ENCODE data around the gene TAF1C.

The TAF1C gene

DNA sequence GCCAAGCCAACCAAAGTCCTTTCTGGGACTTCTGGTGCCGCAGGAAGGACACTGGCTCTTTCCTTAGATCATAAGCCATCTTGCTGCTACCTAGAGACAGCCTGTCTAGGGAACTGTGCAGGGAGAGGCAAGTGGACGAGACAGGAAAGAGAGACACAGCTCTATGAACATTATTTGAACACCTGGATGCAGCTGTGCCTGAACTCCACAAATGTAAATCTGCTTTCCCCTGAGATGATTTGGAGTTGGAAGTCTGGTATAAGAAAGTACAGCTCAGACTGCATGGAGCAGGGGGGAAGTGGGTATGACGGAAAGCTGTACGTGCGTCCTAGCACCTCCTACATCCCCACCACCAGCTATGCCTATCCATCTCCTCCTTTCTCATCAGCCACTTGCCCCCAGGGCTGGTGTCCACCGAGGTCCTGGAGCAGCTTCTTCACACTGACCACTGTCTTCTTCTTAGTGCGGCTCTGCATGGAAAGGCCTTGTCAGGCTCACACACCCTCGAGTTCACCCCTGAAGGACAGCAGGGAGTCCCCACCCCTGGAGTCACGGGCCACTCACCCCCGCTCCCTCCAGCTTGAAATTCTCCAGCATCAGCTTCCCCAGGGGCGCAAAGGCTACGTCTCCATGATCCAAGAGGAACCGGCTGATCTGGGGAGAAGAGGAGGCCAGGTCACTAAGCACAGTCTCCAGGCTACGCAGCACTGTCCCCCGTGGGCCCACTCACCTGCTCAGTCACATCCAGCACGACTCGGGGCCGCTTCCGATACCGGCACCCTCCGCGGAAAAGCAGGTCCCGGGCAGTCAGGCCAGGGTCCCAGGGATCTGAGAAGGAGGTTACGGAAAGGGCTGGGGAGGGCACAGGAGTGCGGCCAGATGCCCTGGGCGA lies 3.9 kb downstream of the TAF1C start:
- no peak for DNase-seq

DNA sequence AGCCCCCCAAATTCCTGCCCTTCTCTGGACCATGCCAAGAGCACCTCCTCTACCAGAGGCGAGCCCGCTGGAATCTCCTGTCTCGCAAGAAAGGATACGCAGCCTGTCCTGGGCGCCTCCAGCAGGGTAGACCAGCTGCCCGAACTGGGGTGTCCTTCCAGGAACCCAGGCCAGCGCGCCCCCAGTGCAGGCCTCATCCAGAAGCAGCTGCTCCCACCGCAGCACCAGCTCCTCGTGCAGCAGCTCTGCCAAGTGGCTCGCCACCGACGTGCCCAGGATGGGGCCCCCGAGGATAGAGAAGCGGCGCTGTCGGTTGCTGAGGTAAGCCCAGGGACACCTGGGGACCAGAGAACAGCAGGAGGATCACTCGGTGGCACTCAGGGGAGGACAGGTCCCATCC lies 4.8 kb downstream of the TAF1C start:
- no peak for DNase-seq

DNA sequence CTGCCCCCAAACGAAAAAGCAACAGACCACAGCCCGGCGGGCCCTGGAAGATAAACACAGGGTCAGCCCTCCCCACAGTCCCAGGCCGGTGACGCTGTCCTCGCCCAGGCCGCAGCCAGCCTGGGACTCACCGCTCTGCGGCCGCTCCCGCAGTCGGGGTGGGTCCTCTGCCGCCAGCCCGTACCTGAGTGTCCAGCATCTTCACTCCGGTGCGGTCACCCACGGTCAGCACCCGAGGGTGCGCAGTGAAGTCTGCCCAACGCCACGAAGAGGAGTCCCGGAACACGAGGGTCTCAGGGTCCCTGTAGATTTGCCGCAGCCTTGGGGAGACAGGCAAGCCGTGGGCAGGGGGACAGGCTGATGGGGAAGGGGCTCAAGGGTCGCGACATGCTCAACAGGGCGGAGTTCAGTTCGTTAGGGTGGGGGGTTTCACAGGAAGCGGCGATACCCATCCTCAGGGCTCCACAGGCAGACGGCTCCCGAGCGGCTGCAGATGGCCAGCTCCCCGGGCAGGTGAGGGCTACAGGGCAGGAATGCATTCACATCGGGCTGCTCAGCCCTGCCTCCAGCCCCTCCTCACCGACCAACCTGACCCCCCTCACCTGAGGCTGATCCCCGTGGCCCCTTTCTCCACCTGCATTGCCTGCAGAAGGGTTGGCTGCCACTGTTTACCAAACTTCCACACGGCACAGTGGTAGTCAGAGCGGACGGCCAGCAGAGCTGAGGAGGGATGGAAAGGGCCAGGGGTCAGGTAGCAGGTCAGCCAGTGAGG lies 5.5 kb downstream of the TAF1C start:
- DNase-seq, result no peak

GRCh38 chr16:84180519-84181140 lies 6.2 kb downstream of the TAF1C start:
- no peak for DNase-seq

- no peak for DNase-seq
These were observed 7.1 kb downstream of the TAF1C start for GRCh38 chr16:84179612-84180320.

- no peak for DNase-seq
These were observed 7.8 kb downstream of the TAF1C start for GRCh38 chr16:84178892-84179611.

DNA sequence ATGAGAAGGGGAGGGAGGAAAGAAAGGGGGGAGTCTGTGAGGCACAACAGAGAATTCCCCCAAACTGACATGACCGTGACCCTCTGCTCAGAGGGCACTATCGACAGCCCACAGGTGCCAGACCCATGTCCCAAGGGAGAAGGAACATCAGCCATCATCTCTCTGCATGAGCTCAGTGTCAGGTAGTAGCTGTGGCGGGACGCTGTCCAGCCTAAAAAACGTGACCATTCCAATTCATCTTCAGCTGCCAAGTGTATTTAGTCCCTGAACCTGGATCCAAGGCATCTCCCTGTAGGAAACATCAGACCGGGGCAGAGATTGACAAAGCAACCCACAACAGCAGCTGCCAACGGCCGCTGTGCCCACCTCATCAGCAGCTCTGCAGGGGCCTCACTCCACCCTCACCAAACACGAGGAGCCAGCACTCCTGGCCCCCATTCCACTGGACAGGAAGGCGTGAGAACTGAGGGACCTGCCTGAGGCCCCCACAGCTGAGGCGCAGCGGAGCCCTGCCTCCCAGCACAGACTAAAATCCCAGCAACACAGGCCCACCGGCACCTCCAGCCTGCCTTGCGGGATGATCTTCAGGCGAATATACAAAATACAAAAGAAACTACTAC lies 8.6 kb downstream of the TAF1C start:
- DNase-seq, result no peak

DNA sequence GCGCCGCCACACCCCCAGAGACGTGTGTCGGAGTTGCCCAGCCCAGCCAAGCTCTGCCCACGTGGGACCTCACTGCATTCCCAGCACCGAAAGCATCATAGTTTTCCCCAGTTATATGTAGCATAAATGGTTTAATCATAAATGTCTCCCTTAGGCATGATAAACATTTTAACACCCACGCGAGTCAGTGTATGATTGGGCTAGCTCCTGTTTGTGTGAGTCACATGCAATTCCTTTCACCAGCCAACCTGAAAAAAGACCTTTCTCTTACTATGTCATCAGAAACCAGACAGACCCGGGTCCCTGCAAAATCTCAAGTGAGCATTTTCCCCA lies 9.2 kb downstream of the TAF1C start:
- DNase-seq, result no peak

- no peak for DNase-seq
These were observed 10.4 kb downstream of the TAF1C start for GRCh38 chr16:84176192-84177053.

DNA sequence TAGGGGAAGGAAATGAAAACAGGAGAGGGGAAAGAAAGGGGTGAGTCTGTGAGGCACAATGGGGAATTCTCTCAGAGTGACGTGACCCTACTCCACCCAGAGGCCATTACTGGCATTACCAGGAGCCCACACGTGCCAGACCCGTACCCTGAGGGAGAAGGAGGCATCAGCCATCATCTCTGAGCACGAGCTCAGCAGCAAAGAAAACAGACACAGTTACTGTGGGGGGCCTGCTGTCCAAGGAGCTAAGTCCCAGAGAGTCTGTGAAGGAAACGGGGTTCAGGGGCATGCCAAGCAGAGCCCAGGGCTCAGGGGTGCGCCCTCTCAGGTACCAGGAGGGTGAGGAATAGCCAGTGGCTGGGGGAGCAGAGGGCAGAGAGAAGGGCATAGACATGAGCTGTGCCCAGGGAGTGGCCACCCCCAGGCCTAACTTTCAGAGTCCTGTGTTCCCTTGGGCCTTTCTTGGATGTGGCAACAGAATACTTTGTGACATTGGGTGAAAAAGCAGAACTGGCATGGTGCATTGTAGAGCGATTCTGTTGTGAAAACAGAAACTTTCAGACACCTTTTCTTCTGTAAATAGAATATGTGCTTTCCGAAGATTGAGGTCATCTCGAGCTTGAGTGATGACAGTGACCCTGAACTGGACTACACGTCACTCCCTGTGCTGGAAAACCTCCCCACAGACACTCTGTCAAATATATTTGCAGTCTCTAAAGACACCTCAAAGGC lies 11.3 kb downstream of the TAF1C start:
- DNase-seq, result no peak

DNA sequence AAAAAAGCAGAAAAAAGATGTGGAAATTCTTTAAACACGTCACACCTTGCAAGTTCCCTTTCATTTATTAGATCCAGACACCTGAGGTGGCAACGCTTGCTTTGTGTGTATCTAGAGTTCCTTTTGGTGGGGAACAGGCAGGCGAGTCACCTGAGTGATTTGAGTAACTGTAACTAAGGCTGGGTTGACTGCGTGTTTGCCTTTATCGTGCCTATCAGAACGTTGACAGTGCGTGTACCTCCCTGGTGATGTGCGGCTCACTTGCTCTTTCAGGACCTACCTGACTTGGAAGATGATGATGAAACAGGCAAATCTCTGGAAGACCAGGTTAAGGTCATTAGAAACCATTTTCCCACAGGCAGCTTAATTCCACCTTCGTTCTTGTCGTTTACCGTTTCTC lies 12.5 kb downstream of the TAF1C start:
- DNase-seq, result no peak

DNA sequence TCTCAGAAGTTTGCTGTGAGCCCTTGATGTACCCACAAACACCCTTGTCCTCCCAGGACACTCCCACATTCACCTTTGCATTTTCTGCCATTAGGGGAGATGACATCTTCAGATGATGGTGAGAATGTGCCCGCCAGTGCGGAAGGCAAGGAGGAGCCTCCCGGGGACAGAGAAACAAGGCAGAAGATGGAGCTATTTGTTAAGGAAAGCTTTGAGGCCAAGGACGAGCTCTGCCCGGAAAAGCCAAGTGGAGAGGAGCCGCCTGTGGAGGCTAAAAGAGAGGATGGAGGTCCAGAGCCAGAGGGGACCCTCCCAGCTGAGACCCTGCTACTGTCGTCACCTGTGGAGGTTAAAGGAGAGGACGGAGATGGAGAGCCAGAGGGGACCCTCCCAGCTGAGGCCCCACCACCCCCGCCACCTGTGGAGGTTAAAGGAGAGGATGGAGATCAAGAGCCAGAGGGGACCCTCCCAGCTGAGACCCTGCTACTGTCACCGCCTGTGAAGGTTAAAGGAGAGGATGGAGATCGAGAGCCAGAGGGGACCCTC lies 17.0 kb downstream of the TAF1C start:
- DNase-seq, result no peak

- no peak for DNase-seq
These were observed 19.8 kb downstream of the TAF1C start for GRCh38 chr16:84166796-84167695.

DNA sequence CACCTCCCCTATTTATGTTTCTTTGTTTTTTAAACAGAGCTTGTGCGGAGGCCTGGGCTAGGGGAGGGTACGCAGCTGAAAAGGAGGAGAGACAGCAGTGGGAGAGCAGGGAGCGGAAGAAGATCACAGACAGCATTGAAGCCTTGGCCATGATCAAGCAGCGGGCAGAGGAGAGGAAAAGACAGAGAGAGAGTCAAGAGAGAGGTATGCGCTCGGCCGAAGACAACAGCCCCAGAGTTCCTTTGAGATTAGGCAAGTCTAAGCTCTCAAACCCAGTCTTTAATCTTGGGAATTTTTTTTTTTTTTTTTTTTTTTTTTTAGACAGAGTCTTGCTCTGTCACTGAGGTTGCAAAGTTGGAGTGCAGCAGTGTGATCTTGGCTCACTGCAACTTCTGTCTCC lies 21.1 kb downstream of the TAF1C start:
- no peak for DNase-seq

DNA sequence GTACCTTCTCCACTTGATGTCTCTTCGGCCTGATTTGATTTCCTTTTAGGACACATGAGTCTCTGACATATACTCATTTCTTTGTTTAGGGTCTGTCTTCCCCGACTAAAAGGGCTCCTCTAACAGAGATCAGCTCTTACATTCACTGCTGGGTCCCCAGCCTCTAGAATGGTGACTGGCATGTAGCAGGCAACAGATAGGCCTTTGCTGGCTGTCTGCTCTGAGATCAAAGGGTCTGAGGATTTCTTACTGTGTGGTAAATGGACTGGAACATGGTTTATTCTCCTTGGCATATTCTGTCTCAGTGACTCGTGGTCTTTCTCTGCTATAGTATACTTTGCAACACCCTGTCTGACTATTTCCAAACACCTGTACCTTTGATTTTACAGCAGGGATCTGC lies 25.1 kb downstream of the TAF1C start:
- no peak for DNase-seq

DNA sequence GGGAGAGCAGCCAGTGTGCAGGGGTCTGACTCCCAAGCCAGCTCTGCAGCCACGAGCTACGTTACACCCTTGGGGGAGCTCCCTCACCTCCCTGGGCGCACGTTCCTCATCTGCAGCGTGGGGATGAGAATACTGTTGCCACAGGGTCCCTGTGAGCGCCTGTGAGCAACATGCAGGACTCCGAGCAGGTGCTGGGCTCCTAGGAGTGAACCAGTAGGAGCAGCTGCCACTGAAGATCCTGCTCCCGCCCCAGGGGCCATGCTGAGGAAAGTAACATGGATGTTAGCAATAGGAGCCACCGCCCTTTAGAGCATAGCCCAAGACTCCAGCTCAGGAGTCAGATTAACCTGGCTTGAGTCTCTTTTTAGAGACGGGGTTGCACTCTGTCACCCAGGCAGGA lies 25.8 kb downstream of the TAF1C start:
- DNase-seq, result no peak

DNA sequence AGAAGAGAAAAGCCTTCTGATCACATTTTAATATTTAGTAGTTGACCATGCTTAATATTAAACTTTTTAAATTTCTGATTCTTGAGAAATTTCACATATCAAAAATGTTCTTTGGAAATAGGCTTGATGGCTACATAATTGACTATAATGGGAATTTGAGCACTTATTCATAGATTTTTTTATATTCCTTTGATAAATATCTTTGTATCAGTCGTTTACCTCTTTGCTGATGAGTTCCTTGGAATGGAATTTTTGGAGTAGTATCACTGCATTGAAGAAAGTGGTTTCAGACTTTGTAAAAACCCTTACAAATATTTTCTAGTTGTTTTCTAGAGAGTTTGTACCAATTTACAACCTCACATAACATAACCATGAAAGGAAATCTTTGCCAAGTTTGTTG lies 27.1 kb downstream of the TAF1C start:
- no peak for DNase-seq

- DNase-seq, result no peak
These were observed 27.9 kb downstream of the TAF1C start for GRCh38 chr16:84159007-84159406.

GRCh38 chr16:84156342-84156784 lies 30.5 kb downstream of the TAF1C start:
- DNase-seq, result no peak
